AG09309 (cell line): ENCODE data around the gene LRPAP1.

Experiments
- DNase-seq: peaks from one replicate; pipeline ENCODE4 v3.0.0-alpha.2; 2010; ENCODE audit warnings: low read depth
- H3K4me3 ChIP-seq: 2 replicates; pipeline ENCODE4 v1.5.1; 2011; ENCODE audit warnings: mild to moderate bottlenecking, low read depth, low read length, moderate library complexity; ENCODE audit not compliant: control insufficient read depth
- CTCF ChIP-seq: IDR thresholded peaks from 2 replicates; pipeline ENCODE4 v1.5.1; 2011; ENCODE audit warnings: mild to moderate bottlenecking, low read depth, low read length, inconsistent platforms; ENCODE audit not compliant: insufficient read depth, control insufficient read depth; ENCODE audit errors: missing control alignments

LRPAP1 gene

GRCh38 chr4:3501825-3502425 is 30.3 kb downstream of the LRPAP1 start:
- TF ChIP-seq CTCF = no peak
- no peak overlapping the region for H3K4me3 ChIP-seq
- DNase-seq = no peak

- no peak for DNase-seq
- no peak for TF ChIP-seq CTCF
- H3K4me3 ChIP-seq = no peak overlapping the region
Measured at GRCh38 chr4:3501126-3501824, 30.9 kb downstream of the LRPAP1 start.

DNA sequence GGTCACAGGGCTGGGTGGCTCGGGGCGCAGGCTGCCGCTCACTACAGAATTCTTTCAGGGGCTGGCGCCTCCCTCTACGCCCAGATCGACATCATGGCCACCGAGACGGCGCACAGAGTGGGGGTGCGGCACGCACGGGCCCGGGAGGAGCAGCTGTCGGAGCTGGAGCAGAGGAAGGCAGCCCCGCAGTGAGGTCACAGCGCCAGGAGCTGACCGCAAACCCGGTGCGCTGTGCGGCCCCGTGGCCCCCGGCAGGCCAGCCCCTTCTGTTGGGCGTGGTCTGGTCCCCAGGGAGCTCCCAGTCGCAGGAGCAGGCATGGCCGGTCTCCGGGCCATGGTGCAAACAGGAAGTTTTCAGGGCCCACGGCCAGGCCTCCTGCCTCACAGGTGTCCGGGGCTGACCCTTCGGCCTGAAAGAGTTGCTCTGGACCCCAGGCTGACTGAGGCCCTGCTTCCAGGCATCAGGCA is 31.6 kb downstream of the LRPAP1 start:
- TF ChIP-seq CTCF = no peak
- DNase-seq = no peak
- no peak overlapping the region for H3K4me3 ChIP-seq

- no peak for TF ChIP-seq CTCF
- no peak overlapping the region for H3K4me3 ChIP-seq
- DNase-seq = no peak
Measured at GRCh38 chr4:3500111-3500510, 32.1 kb downstream of the LRPAP1 start.

DNA sequence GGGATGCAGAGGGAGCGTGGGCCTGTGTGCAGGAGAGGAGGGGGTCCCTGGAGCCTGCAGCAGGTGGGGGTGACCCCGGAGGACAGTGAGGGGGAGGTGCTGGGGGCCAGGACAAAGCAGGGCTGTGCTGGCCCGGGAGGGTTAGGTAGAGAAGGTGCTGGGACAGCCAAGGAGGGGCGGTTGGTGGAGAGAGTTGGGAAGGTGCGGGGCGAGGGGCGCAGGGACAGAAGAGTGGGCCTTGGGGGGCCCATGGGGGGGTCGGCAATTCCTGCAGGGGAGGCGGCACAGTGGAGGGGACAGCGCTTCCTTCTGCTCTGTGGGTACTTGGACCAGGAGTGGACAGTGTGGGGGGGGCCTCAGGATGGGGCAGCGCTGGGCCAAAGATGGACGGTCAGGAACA is 32.5 kb downstream of the LRPAP1 start:
- TF ChIP-seq CTCF = no peak
- DNase-seq = no peak
- no peak overlapping the region for H3K4me3 ChIP-seq

DNA sequence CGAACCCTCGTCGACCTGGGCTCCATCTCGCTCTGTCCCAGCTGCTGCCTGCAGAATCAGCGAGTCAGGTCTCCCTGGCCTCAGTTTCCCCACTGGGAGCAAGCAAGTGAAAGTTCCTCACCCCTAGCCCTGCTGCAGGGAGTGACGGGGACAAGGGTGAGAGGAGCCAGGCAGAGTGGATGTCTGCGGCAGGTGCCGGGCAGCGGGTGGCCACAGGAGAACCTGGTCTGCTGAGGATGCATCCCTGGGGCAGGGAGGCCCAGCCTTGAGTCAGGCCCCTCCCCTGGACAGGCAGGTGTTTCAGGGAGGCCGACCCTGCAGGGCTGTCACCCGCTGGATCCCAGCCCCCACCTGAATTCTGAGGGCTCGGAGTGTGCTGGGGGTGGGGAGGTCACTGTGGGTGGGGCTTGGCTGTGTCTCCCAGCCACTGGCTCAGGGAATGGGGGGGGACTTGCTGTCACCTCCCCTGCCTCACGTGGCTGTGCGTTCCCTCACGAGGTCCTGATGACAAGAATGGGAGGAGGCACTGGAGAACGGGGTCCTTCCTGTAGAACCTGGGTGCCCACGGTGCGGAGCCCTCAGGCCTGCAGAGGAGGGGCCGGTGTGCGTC is 33.2 kb downstream of the LRPAP1 start:
- no peak overlapping the region for H3K4me3 ChIP-seq
- no peak for TF ChIP-seq CTCF
- DNase-seq = no peak
